Keratinocyte (primary cell): ENCODE results near the gene AHNAK2. TPM values are rescaled to one million over a fixed set of nuclear protein-coding genes. Genes with fewer than 3 reads are reported as not detected.

Experiments used
- DNase-seq: peaks from one replicate; pipeline ENCODE4 v3.0.0-alpha.2; 2011; ENCODE audit warnings: low read depth, missing footprints, low spot score
- FAIRE-seq: peaks from 2 replicates; lab custom pipeline; 2011; peaks lifted over from hg19 to GRCh38; lab: Jason Lieb, UNC
- H2AFZ ChIP-seq: 2 replicates; pipeline ENCODE4 v1.6.0; 2012; ENCODE audit warnings: low read length, control low read depth, inconsistent platforms; ENCODE audit not compliant: control insufficient read depth
- H3K27ac ChIP-seq: 2 replicates; pipeline ENCODE4 v1.5.1; 2011; ENCODE audit warnings: low read length; ENCODE audit not compliant: control insufficient read depth, insufficient read depth
- H3K27me3 ChIP-seq: 3 replicates; pipeline ENCODE4 v1.6.0; 2011; ENCODE audit warnings: low read length; ENCODE audit not compliant: control insufficient read depth, insufficient read depth; ENCODE audit errors: extremely low read depth
- H3K36me3 ChIP-seq, 2 experiments: 2 replicates in 1 of 2; 3 replicates in 1 of 2; pipeline ENCODE4 v1.5.1; 2011; ENCODE audit warnings: low read length in 2 of 2, mild to moderate bottlenecking in 1 of 2; ENCODE audit not compliant: control insufficient read depth in 2 of 2, insufficient read depth in 2 of 2; ENCODE audit errors: extremely low read depth in 1 of 2
- H3K4me1 ChIP-seq: 3 replicates; pipeline ENCODE4 v1.5.1; 2011; ENCODE audit warnings: low read length; ENCODE audit not compliant: control insufficient read depth, insufficient read depth; ENCODE audit errors: extremely low read depth
- H3K4me2 ChIP-seq: 3 replicates; pipeline ENCODE4 v1.6.0; 2011; ENCODE audit warnings: low read depth, low read length; ENCODE audit not compliant: control insufficient read depth, insufficient read depth; ENCODE audit errors: extremely low read depth
- H3K4me3 ChIP-seq, 3 experiments: fragments of 200-600 bp in 1 of 3; sonication (generic) in 1 of 3; 2 replicates in 2 of 3; 3 replicates in 1 of 3; pipeline ENCODE4 v1.5.1; 2011 to 2016; ENCODE audit warnings: low read length in 3 of 3, mild to moderate bottlenecking in 3 of 3, control low read depth in 2 of 3, inconsistent platforms in 1 of 3, low read depth in 1 of 3, mixed read lengths in 1 of 3, mixed run types in 1 of 3, moderate library complexity in 1 of 3; ENCODE audit not compliant: control insufficient read depth in 2 of 3, insufficient read depth in 2 of 3; ENCODE audit errors: extremely low read depth in 1 of 3
- H3K79me2 ChIP-seq: 2 replicates; pipeline ENCODE4 v1.6.0; 2012; ENCODE audit warnings: low read length; ENCODE audit not compliant: control insufficient read depth, insufficient read depth
- H3K9ac ChIP-seq: 3 replicates; pipeline ENCODE4 v1.6.0; 2011; ENCODE audit warnings: low read length; ENCODE audit not compliant: control insufficient read depth, insufficient read depth; ENCODE audit errors: extremely low read depth
- H3K9me1 ChIP-seq: 3 replicates; pipeline ENCODE4 v1.6.0; 2011; ENCODE audit warnings: low read length; ENCODE audit not compliant: control insufficient read depth, insufficient read depth; ENCODE audit errors: extremely low read depth
- H3K9me3 ChIP-seq: 2 replicates; pipeline ENCODE4 v1.5.1; 2012; ENCODE audit warnings: low read depth, low read length; ENCODE audit not compliant: control insufficient read depth
- H4K20me1 ChIP-seq: 3 replicates; pipeline ENCODE4 v1.6.0; 2011; ENCODE audit warnings: low read length; ENCODE audit not compliant: control insufficient read depth, insufficient read depth; ENCODE audit errors: extremely low read depth
- CTCF ChIP-seq, 3 experiments: IDR thresholded peaks in 1 of 3; conservative IDR thresholded peaks in 1 of 3; optimal IDR thresholded peaks in 1 of 3; 2 replicates in 2 of 3; 3 replicates in 1 of 3; pipeline versions ENCODE3 to v1.5.1; 2011; ENCODE audit warnings: low read length in 3 of 3, mild to moderate bottlenecking in 3 of 3, moderate library complexity in 2 of 3, control low read depth in 1 of 3, inconsistent platforms in 1 of 3; ENCODE audit not compliant: insufficient read depth in 2 of 3; ENCODE audit errors: extremely low read depth in 1 of 3
- EZH2 ChIP-seq: IDR thresholded peaks from one replicate; pipeline ENCODE4 v1.6.1; 2012; ENCODE audit warnings: inconsistent platforms, mild to moderate bottlenecking, low read length, moderate library complexity
- dilution Hi-C: fragments of 300-500 bp; cut with MboI; formaldehyde crosslinking; loops from one replicate; pipeline ENCODE4 v1.7.0; 2020; ENCODE audit warnings: low sequenced_read_pairs; ENCODE audit not compliant: extremely low pct_ligation_motif_present
- polyA plus RNA-seq, 5 experiments: library from polyadenylated mRNA; depleted of rRNA in 3 of 5; stranded (reverse) in 3 of 5; stranded (forward) in 1 of 5; unstranded in 1 of 5; fragments of >200 nt; gene quantifications; 1 replicate in 1 of 5; 2 replicates in 3 of 5; 3 replicates in 1 of 5; pipeline versions ENCODE4 v1.2.1 to v1.2.3, GENCODE V29; 2011 to 2012; ENCODE audit warnings: missing spikeins in 2 of 5, low read depth in 1 of 5, low replicate concordance in 1 of 5

Gene AHNAK2
- polyA plus RNA-seq, 1 donor (not counting 4 experiments of a cell fraction or from before 2014, with no cell fraction given): 164 TPM

- no peak for TF ChIP-seq EZH2
- no peak for TF ChIP-seq CTCF (optimal IDR thresholded peaks at IDR 0.05 in 1 of 3, IDR thresholded peaks at IDR 0.05 in 1 of 3, conservative IDR thresholded peaks at IDR 0.05 in 1 of 3; ENCODE audit: extremely low read depth in 1 of 3, insufficient read depth in 2 of 3, low read length in 3 of 3)
- no peak for DNase-seq
- no peak overlapping the region for H3K4me3 ChIP-seq
- peaks cover 54% of the 10 kb centered on the region for H4K20me1 ChIP-seq
- peaks cover 3% of the 10 kb centered on the region for H3K9me1 ChIP-seq
- H3K27ac ChIP-seq: no peak overlapping the region
- H3K36me3 ChIP-seq: peaks cover 24 to 29% of the 10 kb centered on the region in 2 experiments
- peaks cover 34% of the 10 kb centered on the region for H3K4me1 ChIP-seq
- dilution Hi-C loops: no loop called here
- H3K27me3 ChIP-seq: no peaks in the 10 kb centered on the region
- H3K9ac ChIP-seq: no peak overlapping the region
- peaks cover 96% of the 10 kb centered on the region for H3K79me2 ChIP-seq
- H3K4me2 ChIP-seq: no peak overlapping the region
- no peak for FAIRE-seq
- H2AFZ ChIP-seq: no peak overlapping the region
- H3K9me3 ChIP-seq: no peaks in the 10 kb centered on the region
Observed at GRCh38 chr14:105011312-105011990, 33.3 kb upstream of the AHNAK2 start.

GRCh38 chr14:105010891-105011291 lies 32.7 kb upstream of the AHNAK2 start:
- H4K20me1 ChIP-seq: peaks cover 48% of the 10 kb centered on the region
- dilution Hi-C loops: no loop called here
- TF ChIP-seq CTCF (optimal IDR thresholded peaks at IDR 0.05 in 1 of 3, IDR thresholded peaks at IDR 0.05 in 1 of 3, conservative IDR thresholded peaks at IDR 0.05 in 1 of 3; ENCODE audit: extremely low read depth in 1 of 3, insufficient read depth in 2 of 3, low read length in 3 of 3) (no peak), EZH2 (no peak)
- H3K4me1 ChIP-seq: peaks cover 29% of the 10 kb centered on the region
- H3K9me1 ChIP-seq: no peaks in the 10 kb centered on the region
- H3K9ac ChIP-seq: no peak overlapping the region
- H3K27me3 ChIP-seq: no peaks in the 10 kb centered on the region
- peaks cover 24 to 30% of the 10 kb centered on the region in 2 experiments for H3K36me3 ChIP-seq
- no peak for FAIRE-seq
- H3K79me2 ChIP-seq: peaks cover 96% of the 10 kb centered on the region
- no peak overlapping the region for H3K4me2 ChIP-seq
- no peak overlapping the region for H3K27ac ChIP-seq
- H2AFZ ChIP-seq: no peak overlapping the region
- H3K9me3 ChIP-seq: no peaks in the 10 kb centered on the region
- no peak overlapping the region for H3K4me3 ChIP-seq
- no peak for DNase-seq
